ENCODE measurements around the gene C4orf36.

The C4orf36 gene

GRCh38 chr4:86891762-86892635, at the start of gene C4orf36:
TSS of gene C4orf36 (minus strand) at chr4:86892422. CDS start at chr4:86891520, 902 bp downstream.
- peak; percentile 49 for DNase-seq

- DNase-seq, result no peak
Observed at GRCh38 chr4:86940920-86941460, 48.8 kb upstream of the C4orf36 start.

DNA sequence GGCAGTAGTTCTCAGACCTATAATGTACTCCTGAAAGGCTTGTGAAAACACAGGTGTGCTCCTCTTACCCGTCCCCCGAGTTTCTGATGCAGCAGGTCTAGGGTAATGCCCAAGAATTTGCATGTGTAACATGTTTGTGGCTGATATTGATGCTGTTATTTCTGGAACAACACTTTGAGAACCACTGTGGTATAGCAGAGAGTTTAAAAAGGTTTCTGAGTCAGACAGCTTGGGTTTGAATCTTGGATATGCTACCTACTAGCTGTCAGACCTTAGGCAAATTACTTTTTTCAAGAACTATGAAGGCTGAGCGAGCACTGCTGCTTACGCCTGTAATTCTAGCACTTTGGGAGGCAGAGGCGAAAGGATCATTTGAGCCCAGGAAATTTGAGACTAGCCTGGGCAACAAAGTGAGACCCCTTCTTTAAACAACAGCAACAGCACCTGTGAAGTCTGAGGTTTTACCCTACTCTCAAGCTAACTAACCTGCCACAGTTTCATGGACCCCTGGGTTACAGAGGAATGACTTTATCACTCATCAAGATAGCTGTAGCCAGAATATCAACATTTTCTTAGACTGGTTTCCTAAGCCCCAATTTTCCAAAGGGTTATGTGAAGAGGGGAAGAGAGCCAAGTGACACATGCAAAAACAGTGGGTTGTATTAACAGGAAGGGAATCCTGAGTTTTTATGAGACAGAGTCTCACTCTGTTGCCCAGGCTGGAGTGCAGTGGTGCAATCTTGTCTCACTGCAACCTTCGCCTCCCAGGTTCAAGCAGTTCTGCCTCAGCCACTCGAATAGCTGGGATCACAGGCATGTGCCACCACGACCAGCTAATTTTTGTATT, 47.7 kb upstream of the C4orf36 start:
- no peak for DNase-seq

DNA sequence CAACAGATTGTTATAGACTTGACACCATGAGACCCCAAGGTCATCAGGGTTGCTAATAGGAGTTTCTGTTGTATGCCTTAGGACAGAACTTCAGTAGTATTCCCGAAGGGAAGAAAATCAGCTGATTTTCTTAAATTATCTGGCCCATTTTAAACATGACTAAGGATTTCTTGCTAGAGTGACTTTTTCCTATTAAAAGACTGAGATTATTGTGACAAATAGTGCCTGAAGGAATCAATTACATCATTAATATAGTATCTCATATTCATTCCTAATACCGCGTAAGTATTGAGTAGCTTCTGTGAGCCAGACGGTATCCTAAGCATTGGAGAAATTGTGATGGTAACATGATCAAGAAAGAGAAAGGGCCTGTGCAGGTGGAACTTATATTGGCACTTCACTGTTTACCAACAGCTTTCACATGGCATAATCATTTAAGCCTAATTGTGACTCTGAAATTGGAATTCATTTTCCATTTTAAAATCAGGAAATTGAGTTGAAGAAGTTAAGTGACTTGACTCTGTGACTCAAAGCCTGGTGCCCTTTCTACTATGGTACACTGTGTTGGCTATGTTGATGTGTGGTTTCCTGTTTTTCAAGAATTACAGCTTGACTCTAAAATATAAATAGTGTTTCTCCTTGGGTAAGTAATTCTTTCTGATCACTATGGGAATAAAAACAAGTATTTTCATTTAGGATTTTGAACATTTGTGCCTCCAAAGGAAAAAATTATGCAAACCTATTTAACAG, 46.7 kb upstream of the C4orf36 start:
- no peak for DNase-seq

DNA sequence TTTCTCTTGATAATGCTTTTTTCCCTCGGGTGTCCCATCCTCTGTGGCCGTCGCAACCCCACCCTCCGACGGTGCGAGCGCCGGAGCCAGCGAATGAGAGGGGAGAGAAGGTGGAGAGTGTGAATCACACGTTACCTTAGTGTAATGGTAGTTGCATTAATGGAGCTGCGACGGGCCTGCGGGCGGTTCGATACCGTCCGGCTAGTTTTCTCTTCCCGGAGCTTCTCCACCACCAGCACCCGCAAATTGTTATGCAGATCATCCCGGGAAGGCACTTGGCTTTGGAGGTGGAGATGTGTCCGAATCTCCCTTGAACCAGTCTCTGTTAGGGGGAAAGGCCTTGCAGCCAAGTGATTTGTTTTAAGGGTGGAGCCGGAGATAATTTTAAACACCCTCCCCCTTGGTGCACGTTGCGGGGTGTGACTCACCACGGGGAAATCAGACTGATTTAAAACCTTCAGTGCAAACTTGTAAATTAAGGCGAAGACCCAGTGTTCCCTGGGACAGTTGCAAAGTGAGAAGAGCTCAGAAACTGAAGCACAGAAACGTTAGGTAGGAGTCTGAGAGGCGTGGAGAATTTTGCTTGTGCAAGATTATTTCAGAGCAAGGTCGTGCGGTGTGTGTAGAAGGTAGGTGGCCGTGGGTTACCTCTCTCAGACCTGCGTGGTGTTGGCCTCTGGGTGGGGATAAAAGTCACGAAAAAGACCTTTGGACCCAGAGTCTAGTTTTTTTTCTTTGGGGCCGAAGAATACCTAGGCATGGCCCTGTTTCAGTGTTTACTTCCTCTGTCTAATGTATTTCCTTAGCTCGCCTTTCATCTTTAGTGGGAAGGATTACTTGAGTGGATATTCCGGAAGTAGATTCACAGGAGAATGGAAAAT, 43.9 kb upstream of the C4orf36 start:
- DNase-seq, result no peak

- DNase-seq, result no peak
Observed at GRCh38 chr4:86935566-86935852, 43.3 kb upstream of the C4orf36 start.

DNA sequence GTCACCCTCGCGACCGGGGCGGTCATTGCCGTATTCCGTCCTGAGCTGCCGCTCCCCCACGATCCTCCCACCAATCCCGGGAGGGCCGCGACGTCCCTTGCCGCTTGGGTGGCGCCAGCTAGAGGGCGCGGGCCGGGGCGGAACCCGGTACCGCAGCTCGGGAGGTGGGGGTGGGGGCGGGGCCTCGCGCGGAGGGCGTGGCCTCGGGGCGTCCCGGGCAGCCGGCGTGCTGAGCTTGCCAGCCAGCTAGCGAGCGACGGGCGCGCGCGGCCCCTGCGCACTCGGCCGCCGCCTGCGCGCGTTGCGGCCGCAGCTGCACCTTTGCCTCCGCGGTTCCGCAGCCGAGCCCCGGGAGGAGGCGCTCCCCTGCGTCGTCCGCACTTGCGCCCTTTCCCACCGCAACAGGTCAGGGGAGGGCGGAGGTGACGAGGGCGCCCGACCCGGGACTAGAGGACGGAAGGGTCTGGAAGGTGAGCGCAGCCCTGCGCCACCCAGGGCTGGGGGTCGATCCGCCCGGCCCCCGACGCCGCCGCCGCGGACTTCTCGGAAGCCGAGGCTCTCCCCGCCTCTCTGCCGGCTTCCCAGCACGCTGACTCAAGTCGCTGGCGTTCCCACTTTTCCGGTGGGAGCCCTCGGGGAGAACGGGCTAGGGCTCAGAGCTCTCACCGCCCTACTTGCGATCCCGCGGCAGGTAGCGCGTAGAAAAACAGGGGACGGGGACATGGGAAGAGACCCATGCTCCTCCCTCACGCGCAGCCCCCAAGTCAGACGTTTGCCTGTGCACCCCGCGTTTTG, 42.7 kb upstream of the C4orf36 start, which contains the start of gene AFF1:
AFF1 (plus strand) TSS at position 241 of the 795 bp plus-strand sequence. CDS start 13,523 bp downstream, outside the sequence.
- DNase-seq, result peak; percentile 84

GRCh38 chr4:86934147-86934770, 42.0 kb upstream of the C4orf36 start:
- no peak for DNase-seq

DNA sequence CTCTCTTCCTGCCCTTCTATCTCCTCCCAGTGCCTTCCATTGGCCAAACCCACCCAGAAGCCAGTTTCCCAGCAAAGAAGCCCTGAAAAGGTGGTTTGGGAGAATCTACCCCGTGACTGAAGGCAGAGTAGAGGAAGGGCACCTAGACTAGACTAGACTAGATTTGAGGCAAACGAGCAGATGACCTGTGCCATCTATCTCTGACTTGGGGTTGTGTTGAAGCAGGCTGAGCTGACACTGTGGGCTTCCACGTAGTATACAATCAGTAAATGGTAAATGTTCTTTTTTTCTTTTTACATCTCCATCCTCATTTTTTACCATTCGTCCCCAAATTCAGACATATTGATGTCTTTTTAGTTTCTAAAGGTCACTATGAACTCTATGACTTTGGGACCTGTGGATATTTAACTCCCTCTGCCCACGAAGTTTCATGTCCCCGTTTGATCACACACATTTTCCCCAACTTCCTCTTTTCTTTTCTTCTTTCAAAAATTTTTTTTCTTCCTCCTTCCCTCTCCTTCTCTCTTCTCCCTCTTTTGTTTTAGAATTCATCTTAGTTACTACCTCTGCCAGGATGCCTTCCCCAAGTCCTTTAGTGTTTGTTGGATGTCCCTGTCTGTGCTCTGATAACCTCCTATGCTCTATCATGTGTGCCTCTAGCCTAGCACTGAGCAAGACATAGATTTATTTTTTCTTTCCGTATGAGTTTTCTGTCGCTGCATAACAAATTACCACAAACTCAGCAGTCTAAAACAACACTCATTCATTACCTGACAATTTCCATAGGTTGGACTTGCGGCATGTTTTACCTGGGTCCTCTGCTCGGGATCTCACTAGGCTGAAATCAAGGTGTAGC, 36.4 kb upstream of the C4orf36 start:
- no peak for DNase-seq

GRCh38 chr4:86927843-86928395, 35.7 kb upstream of the C4orf36 start:
- no peak for DNase-seq

GRCh38 chr4:86926435-86927086, 34.3 kb upstream of the C4orf36 start:
- DNase-seq, result no peak

DNA sequence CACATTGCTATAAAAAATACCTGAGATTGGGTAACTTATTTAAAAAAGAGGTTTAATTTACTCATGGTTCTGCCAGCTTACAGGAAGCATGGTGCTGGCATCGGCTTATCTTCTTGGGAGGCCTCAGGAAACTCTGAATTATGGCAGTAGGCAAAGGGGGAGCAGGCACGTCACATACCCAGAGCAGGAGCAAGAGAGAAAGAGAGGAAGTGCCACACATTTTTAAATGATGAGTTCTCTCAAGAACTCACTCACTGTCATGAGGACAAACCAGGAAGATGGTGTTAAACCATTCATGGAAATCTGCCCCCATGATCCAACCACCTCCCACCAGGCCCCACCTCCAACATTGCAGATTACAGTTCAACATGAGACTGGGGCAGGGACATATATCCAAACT, 32.6 kb upstream of the C4orf36 start:
- no peak for DNase-seq

GRCh38 chr4:86921608-86922252, 29.5 kb upstream of the C4orf36 start:
- no peak for DNase-seq

DNA sequence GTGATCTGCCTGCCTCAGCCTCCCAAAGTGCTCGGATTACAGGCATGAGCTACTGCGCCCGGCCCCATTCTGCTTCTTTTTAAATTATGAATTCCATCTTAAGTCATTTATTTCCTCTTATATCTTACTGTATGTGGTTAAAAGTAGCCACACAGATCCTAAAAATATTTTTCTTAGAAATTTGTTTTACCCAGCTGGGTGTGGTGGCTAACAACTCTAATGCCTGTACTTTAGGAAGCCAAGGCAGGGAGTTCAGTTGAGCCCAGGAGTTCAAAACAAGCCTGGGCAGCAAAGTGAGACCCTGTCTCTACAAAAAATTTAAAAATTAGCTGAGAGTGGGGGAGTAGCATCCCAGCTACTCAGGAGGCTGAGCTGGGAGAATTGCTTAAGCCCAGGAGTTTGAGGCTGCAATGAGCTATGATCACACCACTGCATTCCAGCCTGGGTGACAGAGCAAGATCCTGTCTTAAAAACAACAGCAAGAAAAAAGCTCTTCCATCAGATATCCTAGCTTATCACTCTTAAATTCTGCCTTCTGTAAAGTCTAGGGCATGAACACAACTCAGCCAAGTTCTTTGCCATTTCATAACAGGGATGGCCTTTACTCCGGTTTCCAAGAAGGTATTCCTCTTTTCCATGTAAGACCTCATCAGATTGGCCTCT, 27.5 kb upstream of the C4orf36 start:
- DNase-seq, result no peak

GRCh38 chr4:86918539-86919072, 26.4 kb upstream of the C4orf36 start:
- DNase-seq, result no peak

DNA sequence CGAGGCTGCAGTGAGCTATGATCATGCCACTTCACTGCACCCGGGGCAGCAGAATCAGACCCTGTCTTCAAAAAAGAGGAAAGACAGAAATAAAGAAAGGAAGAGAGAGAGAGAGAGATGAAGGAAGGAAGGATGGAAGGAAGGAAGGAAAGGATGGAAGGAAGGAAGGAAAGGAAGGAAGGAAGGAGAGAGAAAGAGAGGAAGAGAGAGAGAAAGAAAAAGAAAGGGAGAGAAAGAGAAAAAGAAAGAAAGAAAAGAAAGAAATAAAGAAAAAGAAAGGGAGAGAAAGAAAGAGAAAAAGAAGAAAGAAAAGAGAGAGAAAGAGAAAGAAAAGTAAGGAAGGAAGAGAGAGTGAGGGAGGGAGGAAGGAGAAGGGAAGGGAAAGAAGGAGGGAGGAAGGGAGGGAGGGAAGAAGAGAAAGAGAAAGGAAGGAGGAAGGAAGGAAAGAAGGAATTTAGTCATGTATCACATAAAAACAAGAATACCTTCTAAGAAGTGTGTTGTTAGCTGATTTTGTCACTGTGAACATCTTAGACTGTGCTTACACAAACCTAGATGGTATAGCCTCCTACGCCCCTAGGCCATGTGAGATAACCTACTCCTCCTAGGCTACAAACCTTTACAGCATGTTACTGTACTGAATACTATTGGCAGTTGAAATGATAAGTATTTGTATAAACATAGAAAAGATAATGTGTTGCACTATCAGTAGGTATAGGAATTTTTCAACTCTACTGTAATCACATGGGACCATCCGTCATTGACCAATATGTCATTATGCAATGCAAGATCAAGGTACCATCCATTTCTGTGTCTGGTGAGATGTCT, 25.2 kb upstream of the C4orf36 start:
- DNase-seq, result no peak
